ENCODE data around the gene BCL7A. TPM values are rescaled to one million over a fixed set of nuclear protein-coding genes. Genes with fewer than 3 reads are reported as not detected.

Gene BCL7A
- total and polyA plus RNA-seq, 10 of the 15 experiments (the other 5 are each of a cell fraction or from before 2014, with no cell fraction given) = 0.37 to 17.2 (median 11.7) TPM

DNA sequence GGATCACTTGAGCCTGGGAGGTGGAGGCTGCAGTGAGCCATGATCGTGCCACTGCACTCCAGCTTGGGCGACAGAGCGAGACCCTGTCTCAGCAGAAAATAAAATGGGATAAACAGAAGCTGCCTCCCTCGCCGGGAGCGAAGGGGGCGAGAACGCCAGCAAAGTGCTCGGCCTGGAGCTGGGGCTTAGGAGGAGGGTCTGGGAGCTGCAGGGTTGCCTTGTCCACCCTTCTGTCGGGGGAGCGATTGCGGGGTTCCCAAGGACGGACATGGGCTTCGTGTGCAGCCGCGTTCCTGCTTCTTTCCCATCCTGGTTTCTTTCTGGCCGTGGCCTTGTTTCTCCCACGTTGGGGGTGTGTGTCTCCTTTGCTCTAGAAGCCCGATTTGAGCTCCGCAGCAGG, 29.0 kb downstream of the BCL7A start:
- Histone ChIP-seq H3K27ac (ENCODE audit: control insufficient read depth, insufficient read depth) (no peak overlapping the region), H4K20me1 (ENCODE audit: control insufficient read depth, insufficient read depth) (no peaks in the 10 kb centered on the region), H3K9me3 (replicated peaks; ENCODE audit: control insufficient read depth, insufficient read depth, low read length) (no peaks in the 10 kb centered on the region), H3K4me3 (no peak overlapping the region), H3K4me2 (ENCODE audit: control insufficient read depth, insufficient read depth) (no peak overlapping the region), H3K79me2 (ENCODE audit: control insufficient read depth, insufficient read depth, low read length) (no peaks in the 10 kb centered on the region), H3K36me3 (ENCODE audit: control insufficient read depth in 2 of 2, insufficient read depth in 2 of 2, low read length in 1 of 2) (no peaks in the 10 kb centered on the region), H3K27me3 (replicated peaks in 1 of 2; ENCODE audit: control insufficient read depth in 2 of 2, insufficient read depth in 2 of 2, low read length in 1 of 2) (no peaks in the 10 kb centered on the region; a peak in 1 of 4 replicates), H2AFZ (ENCODE audit: control insufficient read depth, low read depth, low read length) (no peak overlapping the region), H3K9ac (ENCODE audit: control insufficient read depth, insufficient read depth, low read length) (no peak overlapping the region), H3K4me1 (ENCODE audit: control insufficient read depth, insufficient read depth, low read length) (no peaks in the 10 kb centered on the region)
- POLR2A ChIA-PET = no interaction called here
- FAIRE-seq = no peak
- no peak for ATAC-seq
- DNase-seq (ENCODE audit: low read depth, low spot score) = no peak
- SMC1A ChIA-PET (ENCODE audit: uncharacterized antibody, unreplicated experiment) = no interaction called here
- in situ Hi-C loops (cut with MboI) = no loop called here
- CTCF ChIA-PET = interaction anchor here (0.6 to 2.5 kb wide), 8 partner anchors 73 to 304 kb away, joined by 3 to 21 read pairs (median 4); partner anchors contain the start of genes CFAP251 and RHOF
- intact Hi-C loops (cut with micrococcal nuclease; ENCODE audit: unreplicated experiment) = no loop called here
- RAD21 ChIA-PET (ENCODE audit: unreplicated experiment) = no interaction called here
- WGBS (ENCODE audit: insufficient coverage, insufficient replicate concordance, low lambda C conversion rate, missing lambda C conversion rate) = 86% methylated on average over 20 of the region's 20 CpGs
- no TSS peak for BruUV-seq (replicated peaks)
- TF ChIP-seq SPI1 (IDR thresholded peaks at IDR 0.05; ENCODE audit: borderline replicate concordance, insufficient read depth, low read depth, low read length) (no peak), SMAD1 (IDR thresholded peaks at IDR 0.05; ENCODE audit: low read depth, partially characterized antibody) (no peak), RAD51 (IDR thresholded peaks at IDR 0.05) (no peak), NR2C2 (IDR thresholded peaks at IDR 0.05; ENCODE audit: borderline replicate concordance, control insufficient read depth, insufficient read length, low read depth) (no peak), SMARCA5 (IDR thresholded peaks at IDR 0.05) (no peak), FOXK2 (IDR thresholded peaks at IDR 0.05) (no peak), RFX5 (IDR thresholded peaks at IDR 0.05; ENCODE audit: low read depth, low read length) (no peak), ATF7 (IDR thresholded peaks at IDR 0.05; ENCODE audit: low read depth) (no peak), STAT3 (IDR thresholded peaks at IDR 0.05; ENCODE audit: low read depth, low read length) (no peak)
- TF ChIP-seq, protein P1, sequence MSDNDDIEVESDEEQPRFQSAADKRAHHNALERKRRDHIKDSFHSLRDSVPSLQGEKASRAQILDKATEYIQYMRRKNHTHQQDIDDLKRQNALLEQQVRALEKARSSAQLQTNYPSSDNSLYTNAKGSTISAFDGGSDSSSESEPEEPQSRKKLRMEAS (IDR thresholded peaks at IDR 0.05; ENCODE audit: low read depth, low read length) = no peak
- TF ChIP-seq, protein P2, sequence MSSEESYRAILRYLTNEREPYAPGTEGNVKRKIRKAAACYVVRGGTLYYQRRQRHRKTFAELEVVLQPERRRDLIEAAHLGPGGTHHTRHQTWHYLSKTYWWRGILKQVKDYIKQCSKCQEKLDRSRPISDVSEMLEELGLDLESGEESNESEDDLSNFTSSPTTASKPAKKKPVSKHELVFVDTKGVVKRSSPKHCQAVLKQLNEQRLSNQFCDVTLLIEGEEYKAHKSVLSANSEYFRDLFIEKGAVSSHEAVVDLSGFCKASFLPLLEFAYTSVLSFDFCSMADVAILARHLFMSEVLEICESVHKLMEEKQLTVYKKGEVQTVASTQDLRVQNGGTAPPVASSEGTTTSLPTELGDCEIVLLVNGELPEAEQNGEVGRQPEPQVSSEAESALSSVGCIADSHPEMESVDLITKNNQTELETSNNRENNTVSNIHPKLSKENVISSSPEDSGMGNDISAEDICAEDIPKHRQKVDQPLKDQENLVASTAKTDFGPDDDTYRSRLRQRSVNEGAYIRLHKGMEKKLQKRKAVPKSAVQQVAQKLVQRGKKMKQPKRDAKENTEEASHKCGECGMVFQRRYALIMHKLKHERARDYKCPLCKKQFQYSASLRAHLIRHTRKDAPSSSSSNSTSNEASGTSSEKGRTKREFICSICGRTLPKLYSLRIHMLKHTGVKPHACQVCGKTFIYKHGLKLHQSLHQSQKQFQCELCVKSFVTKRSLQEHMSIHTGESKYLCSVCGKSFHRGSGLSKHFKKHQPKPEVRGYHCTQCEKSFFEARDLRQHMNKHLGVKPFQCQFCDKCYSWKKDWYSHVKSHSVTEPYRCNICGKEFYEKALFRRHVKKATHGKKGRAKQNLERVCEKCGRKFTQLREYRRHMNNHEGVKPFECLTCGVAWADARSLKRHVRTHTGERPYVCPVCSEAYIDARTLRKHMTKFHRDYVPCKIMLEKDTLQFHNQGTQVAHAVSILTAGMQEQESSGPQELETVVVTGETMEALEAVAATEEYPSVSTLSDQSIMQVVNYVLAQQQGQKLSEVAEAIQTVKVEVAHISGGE (CRISPR knock-in tag; IDR thresholded peaks at IDR 0.05) = no peak
- TF ChIP-seq, protein P3, sequence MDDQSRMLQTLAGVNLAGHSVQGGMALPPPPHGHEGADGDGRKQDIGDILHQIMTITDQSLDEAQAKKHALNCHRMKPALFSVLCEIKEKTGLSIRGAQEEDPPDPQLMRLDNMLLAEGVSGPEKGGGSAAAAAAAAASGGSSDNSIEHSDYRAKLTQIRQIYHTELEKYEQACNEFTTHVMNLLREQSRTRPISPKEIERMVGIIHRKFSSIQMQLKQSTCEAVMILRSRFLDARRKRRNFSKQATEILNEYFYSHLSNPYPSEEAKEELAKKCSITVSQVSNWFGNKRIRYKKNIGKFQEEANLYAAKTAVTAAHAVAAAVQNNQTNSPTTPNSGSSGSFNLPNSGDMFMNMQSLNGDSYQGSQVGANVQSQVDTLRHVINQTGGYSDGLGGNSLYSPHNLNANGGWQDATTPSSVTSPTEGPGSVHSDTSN (IDR thresholded peaks at IDR 0.05; ENCODE audit: insufficient replicate concordance, low read depth, low read length) = no peak
- TF ChIP-seq, protein P4, sequence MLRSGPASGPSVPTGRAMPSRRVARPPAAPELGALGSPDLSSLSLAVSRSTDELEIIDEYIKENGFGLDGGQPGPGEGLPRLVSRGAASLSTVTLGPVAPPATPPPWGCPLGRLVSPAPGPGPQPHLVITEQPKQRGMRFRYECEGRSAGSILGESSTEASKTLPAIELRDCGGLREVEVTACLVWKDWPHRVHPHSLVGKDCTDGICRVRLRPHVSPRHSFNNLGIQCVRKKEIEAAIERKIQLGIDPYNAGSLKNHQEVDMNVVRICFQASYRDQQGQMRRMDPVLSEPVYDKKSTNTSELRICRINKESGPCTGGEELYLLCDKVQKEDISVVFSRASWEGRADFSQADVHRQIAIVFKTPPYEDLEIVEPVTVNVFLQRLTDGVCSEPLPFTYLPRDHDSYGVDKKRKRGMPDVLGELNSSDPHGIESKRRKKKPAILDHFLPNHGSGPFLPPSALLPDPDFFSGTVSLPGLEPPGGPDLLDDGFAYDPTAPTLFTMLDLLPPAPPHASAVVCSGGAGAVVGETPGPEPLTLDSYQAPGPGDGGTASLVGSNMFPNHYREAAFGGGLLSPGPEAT (IDR thresholded peaks at IDR 0.05; ENCODE audit: low read depth) = no peak
- TF ChIP-seq, protein P5, sequence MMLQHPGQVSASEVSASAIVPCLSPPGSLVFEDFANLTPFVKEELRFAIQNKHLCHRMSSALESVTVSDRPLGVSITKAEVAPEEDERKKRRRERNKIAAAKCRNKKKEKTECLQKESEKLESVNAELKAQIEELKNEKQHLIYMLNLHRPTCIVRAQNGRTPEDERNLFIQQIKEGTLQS (IDR thresholded peaks at IDR 0.05; ENCODE audit: borderline replicate concordance, extremely low read depth, low read depth, low read length) = no peak

Measured in GM12878 (cell line).